Tibial nerve (tissue), 4 donors: Measurements from ENCODE around the gene FAM216B. TPM values are rescaled to one million over a fixed set of nuclear protein-coding genes. Genes with fewer than 3 reads are reported as not detected.
"Not testable (repeated sequence)": the region's sequence is repeated elsewhere in the genome, so short reads cannot be mapped to it uniquely, and the experiment has no call there.

Experiments used
- DNase-seq, 2 donors: peaks; one replicate each; pipeline ENCODE4 v3.0.0-alpha.2; 2019; ENCODE audit warnings: low spot score in 2 of 2
- H3K27ac ChIP-seq, 4 donors: fragments of 200-600 bp; sonication (generic) in 3 of 4; one replicate each; pipeline ENCODE4 v1.5.1; 2017 to 2019; ENCODE audit warnings: mild to moderate bottlenecking in 1 of 4
- H3K27me3 ChIP-seq, 2 donors: fragments of 200-600 bp; sonication (generic) in 1 of 2; one replicate each; pipeline versions ENCODE4 v1.5.1 to v1.6.0; 2017 to 2019
- H3K36me3 ChIP-seq, 3 donors: fragments of 200-600 bp; sonication (generic); one replicate each; pipeline ENCODE4 v1.5.1; 2018 to 2019
- H3K4me1 ChIP-seq, 4 donors: fragments of 200-600 bp; sonication (generic) in 3 of 4; one replicate each; pipeline ENCODE4 v1.5.1; 2017 to 2019
- H3K4me3 ChIP-seq, 4 donors: fragments of 200-600 bp; sonication (generic) in 3 of 4; one replicate each; pipeline ENCODE4 v1.5.1; 2017 to 2019; ENCODE audit warnings: mild to moderate bottlenecking in 1 of 4, moderate library complexity in 1 of 4
- H3K9me3 ChIP-seq, 4 donors: fragments of 200-600 bp; sonication (generic) in 3 of 4; one replicate each; pipeline ENCODE4 v1.5.1; 2017 to 2019
- EP300 ChIP-seq, 2 donors: sonication (generic); formaldehyde crosslinking; IDR thresholded peaks; one replicate each; pipeline ENCODE4 v1.6.1; 2017; ENCODE audit warnings: antibody characterized with exemption in 2 of 2, mild to moderate bottlenecking in 1 of 2
- POLR2A ChIP-seq, 2 donors: fragments of 450-650 bp; IDR thresholded peaks; one replicate each; pipeline ENCODE4 v1.6.1; 2017; ENCODE audit warnings: antibody characterized with exemption in 2 of 2, mild to moderate bottlenecking in 2 of 2, moderate library complexity in 2 of 2
- WGBS, 2 donors: methylation state at CpG; one replicate each; pipeline ENCODE4 v1.1.5; 2018; 5-methylcytosine and 5-hydroxymethylcytosine counted together
- total RNA-seq, 4 donors: library from RNA; depleted of rRNA; stranded (reverse); fragments of >200 nt; gene quantifications; one replicate each; pipeline ENCODE4 v1.1.0, GENCODE V29; 2016
- TF ChIP-seq, protein P1 (sequence below), 5 experiments: fragments of 200-600 bp in 3 of 5; fragments of 450-650 bp in 2 of 5; sonication (generic) in 3 of 5; IDR thresholded peaks; one replicate each; pipeline ENCODE4 v1.5.1; 2016 to 2019; ENCODE audit warnings: antibody characterized with exemption in 5 of 5, mild to moderate bottlenecking in 3 of 5, moderate library complexity in 2 of 5

Gene FAM216B
- total RNA-seq, 4 donors from 2014 or later: not detected

DNA sequence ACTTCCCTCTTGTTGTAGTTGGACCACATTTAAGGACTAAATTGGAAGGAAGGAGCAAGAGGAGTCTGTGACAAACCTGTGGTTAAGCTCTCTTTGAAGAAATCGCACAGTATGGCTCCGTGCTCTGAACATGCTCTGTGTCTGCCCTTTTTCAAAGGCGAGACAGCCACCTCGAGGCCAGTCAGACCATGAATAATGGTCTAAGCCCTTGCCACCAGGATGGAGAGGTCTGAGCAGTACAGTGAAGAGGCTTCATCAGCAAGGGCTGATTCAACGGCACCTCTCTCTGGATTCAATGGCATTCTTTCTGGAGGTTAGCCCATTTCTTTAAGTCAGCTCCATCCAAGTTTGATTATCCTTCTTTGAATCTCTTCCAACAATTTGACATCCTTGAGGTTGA, 30.9 kb downstream of the FAM216B start:
- Histone ChIP-seq H3K9me3 (no peaks in the 10 kb centered on the region), H3K27ac (no peak overlapping the region), H3K27me3 (no peaks in the 10 kb centered on the region), H3K4me3 (no peak overlapping the region), H3K36me3 (no peaks in the 10 kb centered on the region), H3K4me1 (peaks cover 0 to 5% (median 0%) of the 10 kb centered on the region in 4 donors)
- TF ChIP-seq POLR2A (IDR thresholded peaks at IDR 0.05) (no peak), EP300 (IDR thresholded peaks at IDR 0.05) (no peak)
- TF ChIP-seq, protein P1, sequence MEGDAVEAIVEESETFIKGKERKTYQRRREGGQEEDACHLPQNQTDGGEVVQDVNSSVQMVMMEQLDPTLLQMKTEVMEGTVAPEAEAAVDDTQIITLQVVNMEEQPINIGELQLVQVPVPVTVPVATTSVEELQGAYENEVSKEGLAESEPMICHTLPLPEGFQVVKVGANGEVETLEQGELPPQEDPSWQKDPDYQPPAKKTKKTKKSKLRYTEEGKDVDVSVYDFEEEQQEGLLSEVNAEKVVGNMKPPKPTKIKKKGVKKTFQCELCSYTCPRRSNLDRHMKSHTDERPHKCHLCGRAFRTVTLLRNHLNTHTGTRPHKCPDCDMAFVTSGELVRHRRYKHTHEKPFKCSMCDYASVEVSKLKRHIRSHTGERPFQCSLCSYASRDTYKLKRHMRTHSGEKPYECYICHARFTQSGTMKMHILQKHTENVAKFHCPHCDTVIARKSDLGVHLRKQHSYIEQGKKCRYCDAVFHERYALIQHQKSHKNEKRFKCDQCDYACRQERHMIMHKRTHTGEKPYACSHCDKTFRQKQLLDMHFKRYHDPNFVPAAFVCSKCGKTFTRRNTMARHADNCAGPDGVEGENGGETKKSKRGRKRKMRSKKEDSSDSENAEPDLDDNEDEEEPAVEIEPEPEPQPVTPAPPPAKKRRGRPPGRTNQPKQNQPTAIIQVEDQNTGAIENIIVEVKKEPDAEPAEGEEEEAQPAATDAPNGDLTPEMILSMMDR (IDR thresholded peaks at IDR 0.05): no peak
- 86 to 91% methylated on average over 5 of the region's 5 CpGs for WGBS, 2 donors
- DNase-seq: no peak

DNA sequence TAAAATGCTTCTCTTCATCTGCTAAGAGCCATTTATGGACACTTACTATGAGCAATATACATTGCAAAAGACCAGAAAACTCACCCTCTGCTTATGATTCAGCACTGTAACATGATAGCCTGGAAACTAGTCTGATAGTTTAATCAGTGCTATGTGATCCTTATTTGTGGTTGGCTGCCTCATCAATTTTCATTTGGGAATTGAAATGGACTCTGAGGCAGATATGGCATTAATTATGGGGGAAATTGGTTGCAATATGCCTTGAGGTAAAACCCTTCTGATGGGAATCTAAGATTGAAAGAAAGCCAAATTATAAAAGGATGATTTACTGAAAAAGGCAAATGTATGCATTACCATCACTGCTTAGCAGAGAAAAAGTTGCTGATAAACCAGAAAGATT, 33.5 kb downstream of the FAM216B start:
- no peak overlapping the region for H3K4me3 ChIP-seq
- no peaks in the 10 kb centered on the region for H3K9me3 ChIP-seq
- no peaks in the 10 kb centered on the region for H3K27me3 ChIP-seq
- no peak overlapping the region for H3K27ac ChIP-seq
- peaks cover 0 to 5% (median 0%) of the 10 kb centered on the region in 4 donors for H3K4me1 ChIP-seq
- no peaks in the 10 kb centered on the region for H3K36me3 ChIP-seq
- no peak for DNase-seq
- TF ChIP-seq EP300 (IDR thresholded peaks at IDR 0.05) (no peak), POLR2A (IDR thresholded peaks at IDR 0.05) (no peak)
- TF ChIP-seq, protein P1 (IDR thresholded peaks at IDR 0.05): no peak

DNA sequence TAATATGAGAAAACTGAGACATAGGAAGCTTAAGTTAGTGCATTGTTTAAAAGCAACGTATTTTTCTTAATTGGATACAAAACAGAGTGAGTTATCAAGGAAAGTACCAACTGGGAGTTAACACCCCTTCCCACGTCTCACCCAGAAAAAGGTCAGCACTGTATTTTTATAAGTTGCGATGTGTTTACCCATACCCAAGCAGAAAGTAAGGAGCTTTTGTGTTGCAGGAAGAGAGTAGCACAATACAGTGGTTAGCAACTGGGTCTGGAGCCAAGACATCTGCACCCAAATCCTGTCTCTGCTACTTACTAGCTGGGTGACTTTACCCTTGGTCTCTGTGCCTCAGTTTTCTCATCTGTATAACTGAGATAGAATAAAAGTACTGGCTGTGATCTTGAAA, 34.3 kb downstream of the FAM216B start:
- TF ChIP-seq EP300 (IDR thresholded peaks at IDR 0.05): no peak
- TF ChIP-seq, protein P1 (IDR thresholded peaks at IDR 0.05): no peak
- TF ChIP-seq POLR2A (IDR thresholded peaks at IDR 0.05): no peak
- DNase-seq: no peak
- Histone ChIP-seq H3K4me3 (no peak overlapping the region), H3K27ac (no peak overlapping the region), H3K9me3 (no peaks in the 10 kb centered on the region), H3K36me3 (no peaks in the 10 kb centered on the region), H3K27me3 (no peaks in the 10 kb centered on the region), H3K4me1 (peaks cover 0 to 5% (median 0%) of the 10 kb centered on the region in 4 donors)
- WGBS, 2 donors: 29 to 32% methylated on average over 3 of the region's 3 CpGs

DNA sequence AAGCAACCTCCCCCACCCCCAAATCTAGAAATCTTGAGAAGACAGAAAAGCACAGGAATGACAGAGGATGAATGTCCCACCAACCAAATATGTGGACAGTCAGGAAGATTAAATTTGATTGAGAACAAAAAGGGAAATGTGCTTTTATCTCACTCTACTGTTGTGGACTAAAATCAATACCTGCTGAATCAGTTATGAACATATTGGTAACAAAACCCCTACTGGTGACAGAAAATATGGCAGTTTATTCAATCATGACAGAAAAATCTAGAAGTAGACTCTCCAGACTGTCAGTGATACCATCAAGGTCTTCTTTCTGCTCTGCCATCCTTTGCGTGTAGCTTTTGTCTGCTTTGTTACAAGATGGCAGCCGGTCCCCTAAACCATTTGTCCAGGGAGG, 35.2 kb downstream of the FAM216B start:
- no peaks in the 10 kb centered on the region for H3K36me3 ChIP-seq
- H3K27me3 ChIP-seq: no peaks in the 10 kb centered on the region
- no peak overlapping the region for H3K4me3 ChIP-seq
- peaks cover 0 to 5% (median 0%) of the 10 kb centered on the region in 4 donors for H3K4me1 ChIP-seq
- 95 to 98% methylated on average over 2 of the region's 2 CpGs for WGBS, 2 donors
- TF ChIP-seq EP300 (IDR thresholded peaks at IDR 0.05) (no peak), POLR2A (IDR thresholded peaks at IDR 0.05) (no peak)
- TF ChIP-seq, protein P1 (IDR thresholded peaks at IDR 0.05): no peak
- H3K9me3 ChIP-seq: no peaks in the 10 kb centered on the region
- no peak for DNase-seq
- H3K27ac ChIP-seq: no peak overlapping the region

- H3K4me3 ChIP-seq, H3K36me3 ChIP-seq, H3K9me3 ChIP-seq, DNase-seq, H3K4me1 ChIP-seq, H3K27ac ChIP-seq, H3K27me3 ChIP-seq: not testable (repeated sequence)
- 87 to 91% methylated on average over 1 of the region's 1 CpG for WGBS, 2 donors
Observed at GRCh38 chr13:42819687-42820086, 38.3 kb downstream of the FAM216B start.

DNA sequence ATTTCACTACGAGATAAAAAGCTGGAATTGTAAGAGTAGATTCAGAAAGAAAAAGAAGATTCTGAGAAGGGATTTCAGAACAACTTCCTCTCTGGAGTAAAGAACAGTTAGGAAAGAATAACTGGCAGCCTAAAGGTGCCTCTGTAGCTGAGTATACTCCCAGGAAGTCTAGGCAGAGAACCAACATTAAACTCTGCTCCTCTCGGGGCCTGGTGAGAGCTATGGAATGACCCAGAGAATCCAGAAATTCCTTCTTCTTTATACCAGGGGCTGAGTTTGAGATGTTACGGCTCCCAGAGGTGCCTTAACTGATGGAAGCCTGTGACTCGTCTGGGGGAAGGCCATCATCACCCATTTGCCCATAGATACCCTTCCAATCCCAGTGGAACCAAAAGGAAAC, 39.1 kb downstream of the FAM216B start:
- Histone ChIP-seq H3K36me3 (no peaks in the 10 kb centered on the region), H3K4me3 (no peak overlapping the region), H3K27ac (no peak overlapping the region), H3K27me3 (no peaks in the 10 kb centered on the region), H3K9me3 (no peaks in the 10 kb centered on the region), H3K4me1 (peaks cover 0 to 3% (median 0%) of the 10 kb centered on the region in 4 donors)
- TF ChIP-seq POLR2A (IDR thresholded peaks at IDR 0.05) (no peak), EP300 (IDR thresholded peaks at IDR 0.05) (no peak)
- TF ChIP-seq, protein P1 (IDR thresholded peaks at IDR 0.05): no peak
- DNase-seq: no peak
- whole genome bisulfite sequencing, 2 donors: 61 to 72% methylated on average over 4 of the region's 4 CpGs
